Mucosa of descending colon (tissue), 3 donors: ENCODE measurements around the gene HSF5. TPM values are rescaled to one million over a fixed set of nuclear protein-coding genes. Genes with fewer than 3 reads are reported as not detected.
A peak's percentile ranks its signal among the peaks of the same experiment; 100 is the strongest.

ENCODE experiments used
- ATAC-seq: fragments of 200-7000 bp; cut with Tn5 transposase; one replicate; pipeline ENCODE4 v1.9.1; 2020; ENCODE audit warnings: mild to moderate bottlenecking, moderate library complexity
- DNase-seq, 3 donors: peaks; one replicate each; pipeline ENCODE4 v3.0.0-alpha.2; 2020
- H3K36me3 ChIP-seq: fragments of 200-600 bp; one replicate; pipeline ENCODE4 v1.8.0; 2021; ENCODE audit warnings: low read depth, mild to moderate bottlenecking
- H3K4me1 ChIP-seq: fragments of 200-600 bp; one replicate; pipeline ENCODE4 v1.8.0; 2021; ENCODE audit warnings: low read depth, mild to moderate bottlenecking
- H3K4me3 ChIP-seq: fragments of 200-600 bp; one replicate; pipeline ENCODE4 v1.8.0; 2021; ENCODE audit warnings: mild to moderate bottlenecking
- H3K9me3 ChIP-seq: fragments of 200-600 bp; one replicate; pipeline ENCODE4 v1.8.0; 2021; ENCODE audit warnings: mild to moderate bottlenecking
- CTCF ChIP-seq: fragments of 200-600 bp; IDR thresholded peaks from one replicate; pipeline ENCODE4 v1.8.0; 2022; ENCODE audit warnings: antibody characterized with exemption, mild to moderate bottlenecking
- intact Hi-C, 2 donors: fragments of 100-400 bp; cut with DNase I in 1 of 2; cut with micrococcal nuclease in 1 of 2; formaldehyde crosslinking; loops; one replicate each; pipeline versions ENCODE4 v1.11.0 to v1.11.1; 2022; cut with DNase I, micrococcal nuclease
- total RNA-seq, 3 donors: library from RNA; stranded (reverse); fragmentation: NEBNext Ultra II Directional in 2 of 3; extraction: Animal tissue kit (Norgen Biotek cat#: 25700) in 2 of 3; gene quantifications; one replicate each; pipeline versions ENCODE4 v1.2.1 to v1.2.4, GENCODE V29; 2021 to 2023
- donor health status: DM: no; HTN: no; CAD: no; lungs with moderate emphysema.
- donor health status: DM: no; HTN: no; CAD: no.
- donor health status: DM: no; HTN: yes; CAD: no.

The HSF5 gene
- total RNA-seq, 3 donors from 2014 or later, result 0.07 to 0.09 TPM; not detected in 1

- intact Hi-C loops, result no loop called here
- Histone ChIP-seq H3K36me3 (no peaks in the 10 kb centered on the region), H3K4me3 (no peak overlapping the region), H3K4me1 (peaks cover 5% of the 10 kb centered on the region), H3K9me3 (no peaks in the 10 kb centered on the region)
- no peak for DNase-seq
- TF ChIP-seq CTCF, result no peak
- no peak for ATAC-seq
Measured at GRCh38 chr17:58421711-58422110, 66.5 kb downstream of the HSF5 start.

GRCh38 chr17:58420827-58421226 lies 67.4 kb downstream of the HSF5 start:
- ATAC-seq (no peak), DNase-seq (no peak)
- H3K9me3 ChIP-seq, result no peaks in the 10 kb centered on the region
- H3K4me1 ChIP-seq, result peaks cover 5% of the 10 kb centered on the region
- intact Hi-C loops, result no loop called here
- no peak overlapping the region for H3K4me3 ChIP-seq
- TF ChIP-seq CTCF, result no peak
- H3K36me3 ChIP-seq, result no peaks in the 10 kb centered on the region

GRCh38 chr17:58417300-58418092 lies 70.7 kb downstream of the HSF5 start, which contains the start of gene RNF43:
TSS of gene RNF43 (minus strand) at chr17:58417534. CDS start at chr17:58415577, 1,957 bp downstream.
- Histone ChIP-seq H3K4me3 (peak within 1 kb of the TSS; percentile 25), H3K4me1 (peaks cover 5% of the 10 kb centered on the region), H3K9me3 (no peaks in the 10 kb centered on the region), H3K36me3 (no peaks in the 10 kb centered on the region)
- peak; percentile 90 to 99 (median 95) for DNase-seq
- intact Hi-C loops, result loop anchor here in 1 of 2 donors (10.0 kb wide), 1 partner anchor 63 kb away; the partner anchor contains the start of gene SUPT4H1
- peak; percentile 97 for ATAC-seq
- TF ChIP-seq CTCF, result peak; percentile 64

GRCh38 chr17:58416937-58417299 lies 71.3 kb downstream of the HSF5 start:
- peak overlapping the region; percentile 25 for H3K4me3 ChIP-seq
- DNase-seq (no peak), ATAC-seq (no peak)
- H3K9me3 ChIP-seq, result no peaks in the 10 kb centered on the region
- no peak for TF ChIP-seq CTCF
- peaks cover 5% of the 10 kb centered on the region for H3K4me1 ChIP-seq
- no peaks in the 10 kb centered on the region for H3K36me3 ChIP-seq
- intact Hi-C loops, result loop anchor here in 1 of 2 donors (10.0 kb wide), 1 partner anchor 62 kb away; the partner anchor contains the start of gene SUPT4H1

- no peaks in the 10 kb centered on the region for H3K9me3 ChIP-seq
- peaks cover 5% of the 10 kb centered on the region for H3K4me1 ChIP-seq
- H3K36me3 ChIP-seq, result no peaks in the 10 kb centered on the region
- ATAC-seq, result no peak
- no peak for DNase-seq
- TF ChIP-seq CTCF, result no peak
- intact Hi-C loops, result loop anchor here in 1 of 2 donors (10.0 kb wide), 1 partner anchor 62 kb away; the partner anchor contains the start of gene SUPT4H1
- no peak overlapping the region for H3K4me3 ChIP-seq
Measured at GRCh38 chr17:58416396-58416795, 71.8 kb downstream of the HSF5 start.
